KBM-7 (cell line): ENCODE measurements around the gene NCAN.

Experiments used
- DNase-seq: peaks from one replicate; pipeline ENCODE4 v3.0.0-alpha.2; 2015
- in situ Hi-C: fragments of 300-500 bp; cut with MboI; formaldehyde crosslinking; loops from 2 replicates; pipeline ENCODE4 v1.14.3; 2020; ENCODE audit warnings: low sequenced_read_pairs, low pct_unique_long_range_greater_than_20kb, mixed read lengths

NCAN gene

GRCh38 chr19:19271828-19272599 lies 60.3 kb downstream of the NCAN start:
- DNase-seq = no peak
- in situ Hi-C loops = no loop called here

DNA sequence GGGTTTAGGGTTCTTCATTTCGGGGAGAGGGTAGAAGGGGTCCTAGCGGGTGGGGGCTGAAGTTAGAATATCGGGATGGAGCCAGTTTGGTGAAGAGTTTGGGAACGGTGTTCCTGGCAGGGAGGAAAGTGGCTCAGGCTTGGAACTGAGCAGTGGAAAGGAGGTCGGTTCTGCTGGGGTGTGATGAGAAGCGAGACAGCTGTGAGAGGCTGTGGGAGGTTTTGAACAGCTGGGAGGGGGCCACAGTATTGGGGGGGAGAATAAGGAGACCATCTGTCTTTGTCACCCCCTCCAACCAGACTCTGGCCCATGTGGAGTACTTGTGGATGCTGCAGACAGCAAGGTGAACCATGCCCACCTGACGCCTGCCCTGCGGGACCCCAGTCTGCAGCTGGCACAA lies 62.4 kb downstream of the NCAN start:
- DNase-seq = no peak
- in situ Hi-C loops = no loop called here

DNA sequence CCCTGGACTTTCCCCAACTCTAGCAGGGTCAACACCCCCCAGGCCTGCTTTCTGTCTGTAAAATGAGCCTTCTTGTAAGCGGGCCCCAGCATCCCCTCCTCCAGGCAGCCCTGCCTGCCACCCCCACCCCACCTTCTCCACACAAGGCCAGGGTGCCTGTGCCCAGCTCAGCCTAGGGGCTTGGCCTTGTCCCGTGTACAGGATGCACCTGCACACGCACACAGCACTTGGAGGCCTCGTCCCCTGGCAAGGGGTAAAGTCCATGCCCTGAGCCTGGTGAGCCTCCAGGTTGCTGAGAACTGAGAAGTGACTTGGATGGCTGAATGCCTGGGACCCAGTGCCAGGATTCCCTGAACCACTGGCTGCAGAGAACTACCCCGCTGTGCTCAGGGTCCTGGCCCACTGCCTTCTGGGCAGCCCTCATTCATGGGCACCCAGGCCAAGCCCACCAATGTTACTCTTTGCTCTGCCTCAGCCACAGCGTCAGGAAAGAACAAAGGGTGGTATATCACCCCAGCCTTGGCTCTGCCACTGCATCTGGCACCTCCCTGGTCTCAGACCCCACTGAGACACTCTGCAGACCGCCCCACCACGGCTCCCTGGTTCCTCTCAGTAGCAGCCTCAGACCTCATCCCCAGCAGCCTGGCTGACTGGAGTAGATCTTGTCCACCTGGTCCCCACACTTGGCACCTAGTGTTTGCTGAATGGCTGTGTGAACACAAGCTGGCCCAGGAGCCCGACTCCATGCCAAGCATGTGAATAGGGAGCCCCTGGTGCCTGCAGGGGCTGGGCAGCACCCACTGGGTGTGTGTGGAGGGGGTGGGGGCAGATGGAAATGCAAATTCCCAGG lies 63.2 kb downstream of the NCAN start:
- in situ Hi-C loops = no loop called here
- DNase-seq = no peak

- DNase-seq = no peak
- in situ Hi-C loops = no loop called here
These were observed 64.6 kb downstream of the NCAN start for GRCh38 chr19:19276386-19276785.

GRCh38 chr19:19276851-19277250 lies 65.1 kb downstream of the NCAN start:
- in situ Hi-C loops = no loop called here
- DNase-seq = no peak

GRCh38 chr19:19278315-19278714 lies 66.6 kb downstream of the NCAN start:
- in situ Hi-C loops = no loop called here
- DNase-seq = no peak

DNA sequence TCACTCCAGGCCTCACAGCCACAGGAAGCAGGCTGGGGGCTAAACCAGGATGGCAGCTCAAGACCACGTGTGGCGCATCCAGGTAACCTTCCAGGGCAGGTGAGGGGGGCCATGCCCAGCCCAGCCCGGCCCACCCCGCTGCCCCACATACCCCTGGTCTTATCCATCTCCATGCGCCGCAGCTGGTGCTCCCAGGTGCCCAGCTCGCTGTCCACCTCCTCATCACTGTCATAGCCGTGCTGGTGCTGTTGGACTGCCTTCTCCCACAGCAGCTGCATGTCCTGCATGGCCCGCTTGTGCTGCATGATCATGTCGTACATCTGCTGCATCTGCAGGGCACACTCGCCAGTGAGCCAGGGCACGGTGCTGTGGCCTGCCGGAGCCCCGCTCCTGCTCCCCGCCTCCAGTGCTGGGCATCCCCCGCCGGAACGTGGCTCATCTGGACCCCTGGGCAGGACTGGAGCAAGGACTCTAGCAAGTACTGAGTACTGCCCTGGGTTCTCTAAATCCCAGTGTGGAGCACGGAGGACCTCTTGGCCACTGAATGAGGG lies 67.4 kb downstream of the NCAN start:
- no peak for DNase-seq
- in situ Hi-C loops = no loop called here

GRCh38 chr19:19279853-19280252 lies 68.1 kb downstream of the NCAN start:
- no peak for DNase-seq
- in situ Hi-C loops = no loop called here

DNA sequence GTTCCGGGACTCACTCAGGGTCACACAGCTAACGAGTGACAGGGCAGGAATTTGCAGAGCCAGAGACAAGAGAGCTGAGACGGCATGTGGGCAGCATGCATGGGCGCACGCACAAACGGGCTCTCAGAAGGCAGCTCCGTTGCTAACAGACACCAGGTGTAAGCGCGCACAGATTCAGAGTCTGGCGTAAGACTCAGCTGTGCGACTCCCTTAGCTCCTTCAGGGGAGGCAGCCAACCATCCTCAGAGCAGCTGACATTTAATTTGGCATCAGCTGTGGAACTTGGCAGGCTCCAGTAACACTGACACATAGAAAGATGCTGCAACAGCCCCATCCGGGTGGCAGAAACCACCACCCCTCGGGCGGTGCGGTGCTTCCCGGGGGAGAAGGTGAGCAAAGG lies 68.8 kb downstream of the NCAN start:
- no peak for DNase-seq
- in situ Hi-C loops = no loop called here

GRCh38 chr19:19285686-19286085 lies 73.9 kb downstream of the NCAN start:
- no peak for DNase-seq
- in situ Hi-C loops = no loop called here

DNA sequence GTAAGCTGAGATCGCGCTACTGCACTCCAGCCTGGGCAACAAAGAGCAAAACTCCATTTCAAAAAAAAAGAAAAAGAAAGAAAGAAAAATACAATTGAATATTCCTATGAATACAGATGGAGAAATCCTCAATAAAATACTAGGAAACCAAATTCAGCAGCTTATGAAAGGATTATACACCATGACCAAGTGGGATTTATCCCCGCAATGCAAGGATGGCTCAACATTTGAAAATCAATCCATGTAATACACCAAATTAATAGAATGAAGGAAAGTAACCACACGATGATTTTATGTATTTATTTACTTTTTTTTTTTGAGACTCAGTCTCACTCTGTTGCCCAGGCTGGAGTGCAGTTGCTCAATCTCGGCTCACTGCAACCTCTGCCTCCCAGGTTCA lies 80.8 kb downstream of the NCAN start:
- in situ Hi-C loops = no loop called here
- no peak for DNase-seq

- no peak for DNase-seq
- in situ Hi-C loops = no loop called here
These were observed 83.2 kb downstream of the NCAN start for GRCh38 chr19:19294914-19295313.

DNA sequence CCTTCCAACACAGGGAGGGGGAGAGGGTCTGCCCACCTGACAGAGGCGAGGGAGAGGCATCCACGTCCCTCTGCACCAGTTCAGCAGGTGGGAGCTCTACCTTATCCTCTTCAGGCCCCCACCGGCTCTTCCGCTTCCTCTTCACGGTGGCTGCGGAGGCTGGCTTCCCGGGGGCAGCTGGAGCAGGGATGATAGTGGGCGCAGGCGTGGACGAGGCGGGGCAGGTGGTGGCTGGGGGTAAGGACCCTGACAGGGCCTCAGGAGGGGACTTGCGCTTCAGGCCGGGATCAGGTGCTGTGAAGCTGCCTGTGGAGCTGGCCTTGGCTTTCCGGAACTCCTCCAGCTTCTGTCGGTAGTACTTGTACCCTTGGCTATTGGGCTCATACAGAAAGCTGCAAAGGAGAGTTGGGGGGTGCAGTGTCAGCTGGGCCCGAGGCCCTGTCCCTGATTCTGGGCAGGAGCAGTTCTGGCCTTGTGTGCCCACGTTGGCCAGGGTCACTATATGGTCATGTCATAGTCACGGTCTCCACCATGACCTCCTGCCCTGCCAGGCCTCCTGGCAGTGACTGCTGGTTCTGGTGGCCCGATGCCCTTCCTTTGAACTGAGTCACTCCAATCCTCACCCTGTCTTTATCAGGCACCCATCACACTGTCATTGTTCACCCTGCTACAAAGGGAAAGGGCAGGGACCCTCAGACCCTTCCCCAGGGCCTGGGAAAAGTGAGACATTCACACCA lies 85.4 kb downstream of the NCAN start:
- DNase-seq = no peak
- in situ Hi-C loops = no loop called here

DNA sequence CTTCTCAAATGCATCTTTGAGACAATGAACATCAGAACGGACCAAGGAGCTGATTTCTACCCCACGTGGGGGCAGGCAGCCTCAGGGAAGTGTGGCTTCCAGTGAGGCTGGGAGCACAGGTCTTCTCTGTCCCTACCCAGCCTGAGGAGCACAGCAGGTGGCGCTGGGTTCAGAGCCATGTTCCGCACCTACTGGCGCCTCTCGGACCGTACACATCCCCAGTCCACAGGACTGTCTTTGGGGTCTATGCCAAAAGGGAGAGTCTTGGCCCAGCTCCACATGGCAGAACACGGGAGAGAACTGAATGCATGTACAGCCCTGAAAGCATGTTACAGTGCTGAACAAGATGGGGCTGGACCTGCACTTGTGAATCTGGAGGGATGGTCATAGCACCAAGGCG lies 86.0 kb downstream of the NCAN start:
- in situ Hi-C loops = no loop called here
- no peak for DNase-seq

- in situ Hi-C loops = no loop called here
- no peak for DNase-seq
These were observed 88.9 kb downstream of the NCAN start for GRCh38 chr19:19300613-19301012.
